ENCODE results near the gene UIMC1. TPM values are rescaled to one million over a fixed set of nuclear protein-coding genes. Genes with fewer than 3 reads are reported as not detected.

The UIMC1 gene
- polyA plus RNA-seq, 1 of the 3 experiments (the other 2 are of a cell fraction): 19.9 TPM

GRCh38 chr5:177036921-177037320 is 30.3 kb upstream of the UIMC1 start:
- Histone ChIP-seq H3K79me2 (ENCODE audit: insufficient read depth) (peaks cover 68% of the 10 kb centered on the region; the same call in 1 of the 2 replicates), H3K36me3 (replicated peaks in 1 of 2; ENCODE audit: control insufficient read depth in 1 of 2, insufficient read depth in 2 of 2, low read length in 1 of 2) (peaks cover 8 to 13% of the 10 kb centered on the region in 2 experiments), H2AFZ (ENCODE audit: low read depth) (no peak overlapping the region), H3K9me3 (no peaks in the 10 kb centered on the region), H3K9me2 (no peaks in the 10 kb centered on the region), H3K9ac (no peak overlapping the region), H4K20me1 (ENCODE audit: insufficient read depth) (0 out of 2 replicates have a peak, but pooled peaks cover 11% of the 10 kb centered on the region), H3K27me3 (ENCODE audit: insufficient read depth) (no peaks in the 10 kb centered on the region), H3K4me2 (no peak overlapping the region), H3F3A (replicated peaks; ENCODE audit: insufficient read depth) (no peaks in the 10 kb centered on the region), H3K27ac (ENCODE audit: low read depth in 2 of 2, low read length in 1 of 2) (no peak overlapping the region), H3K4me3 (ENCODE audit: low read depth in 2 of 2, low read length in 1 of 2) (no peak overlapping the region), H3K4me1 (ENCODE audit: control insufficient read depth in 1 of 2, insufficient read depth in 2 of 2, low read depth in 1 of 2, low read length in 1 of 2) (no peaks in the 10 kb centered on the region)
- WGBS (ENCODE audit: low lambda C conversion rate): 98% methylated on average over 5 of the region's 5 CpGs
- TF ChIP-seq NRF1 (IDR thresholded peaks at IDR 0.05; ENCODE audit: low read depth, low read length) (no peak), MXI1 (IDR thresholded peaks at IDR 0.05; ENCODE audit: low read depth, low read length) (no peak), JUND (IDR thresholded peaks at IDR 0.05) (no peak)
- POLR2A ChIA-PET: no interaction called here
- DNase-seq: no peak
- CTCF ChIA-PET: no interaction called here

- Histone ChIP-seq H3K4me2 (no peak overlapping the region), H2AFZ (ENCODE audit: low read depth) (no peak overlapping the region), H3F3A (replicated peaks; ENCODE audit: insufficient read depth) (peaks cover 2% of the 10 kb centered on the region), H3K79me2 (ENCODE audit: insufficient read depth) (peaks cover 73% of the 10 kb centered on the region; the same call in 1 of the 2 replicates), H3K9me3 (peaks cover 2% of the 10 kb centered on the region; the same call in 1 of the 2 replicates), H3K9me2 (no peaks in the 10 kb centered on the region), H3K4me1 (ENCODE audit: control insufficient read depth in 1 of 2, insufficient read depth in 2 of 2, low read depth in 1 of 2, low read length in 1 of 2) (no peaks in the 10 kb centered on the region), H4K20me1 (ENCODE audit: insufficient read depth) (0 out of 2 replicates have a peak, but pooled peaks cover 11% of the 10 kb centered on the region), H3K4me3 (ENCODE audit: low read depth in 2 of 2, low read length in 1 of 2) (no peak overlapping the region), H3K9ac (no peak overlapping the region), H3K27ac (ENCODE audit: low read depth in 2 of 2, low read length in 1 of 2) (no peak overlapping the region), H3K27me3 (ENCODE audit: insufficient read depth) (no peaks in the 10 kb centered on the region), H3K36me3 (replicated peaks in 1 of 2; ENCODE audit: control insufficient read depth in 1 of 2, insufficient read depth in 2 of 2, low read length in 1 of 2) (peaks cover 3 to 16% of the 10 kb centered on the region in 2 experiments)
- ChIA-PET CTCF (interaction anchor here (0.7 kb wide), 1 partner anchor 1214 kb away, joined by 3 read pairs; no protein-coding TSS in a partner anchor), POLR2A (no interaction called here)
- WGBS (ENCODE audit: low lambda C conversion rate): 85% methylated on average over 4 of the region's 5 CpGs
- DNase-seq: no peak
- TF ChIP-seq CHD2 (IDR thresholded peaks at IDR 0.05; ENCODE audit: low read length, partially characterized antibody) (no peak), TEAD4 (IDR thresholded peaks at IDR 0.05; ENCODE audit: borderline replicate concordance, insufficient read depth) (no peak), POLR2AphosphoS5 (IDR thresholded peaks at IDR 0.05; ENCODE audit: low read depth, low read length) (no peak), ZBTB33 (IDR thresholded peaks at IDR 0.05; ENCODE audit: borderline replicate concordance, low read depth) (no peak), SMC3 (IDR thresholded peaks at IDR 0.05; ENCODE audit: low read depth, low read length) (no peak), GATA2 (CRISPR knock-in tag; IDR thresholded peaks at IDR 0.05) (no peak), RAD21 (IDR thresholded peaks at IDR 0.05; ENCODE audit: low read length) (no peak), MAX (IDR thresholded peaks at IDR 0.05; ENCODE audit: low read depth) (no peak), RXRA (IDR thresholded peaks at IDR 0.05; ENCODE audit: borderline replicate concordance, low read depth) (no peak), FOXJ3 (CRISPR knock-in tag; IDR thresholded peaks at IDR 0.05) (no peak), USF2 (IDR thresholded peaks at IDR 0.05; ENCODE audit: borderline replicate concordance, low read depth, low read length) (no peak), USF1 (IDR thresholded peaks at IDR 0.05; ENCODE audit: borderline replicate concordance, low read depth) (no peak), EZH2phosphoT487 (IDR thresholded peaks at IDR 0.05; ENCODE audit: borderline replicate concordance, low read depth) (no peak), EP300 (IDR thresholded peaks at IDR 0.05; ENCODE audit: borderline replicate concordance in 1 of 2, low read depth in 1 of 2, low read length in 1 of 2) (no peak), CTCF (IDR thresholded peaks at IDR 0.05) (no peak)
These were observed 29.9 kb upstream of the UIMC1 start for GRCh38 chr5:177036443-177036842.
